Renal pelvis (tissue), 4 donors: ENCODE data around the gene MRPS18B. TPM values are rescaled to one million over a fixed set of nuclear protein-coding genes. Genes with fewer than 3 reads are reported as not detected.
"Not testable (repeated sequence)": the region's sequence is repeated elsewhere in the genome, so short reads cannot be mapped to it uniquely, and the experiment has no call there.

Experiments
- DNase-seq: peaks from one replicate; pipeline ENCODE4 v3.0.0-alpha.2; 2013
- polyA plus RNA-seq, 3 donors: library from polyadenylated mRNA; unstranded; fragments of 120-200 nt; gene quantifications; one replicate each; pipeline ENCODE4 v1.2.1, GENCODE V29; 2013; ENCODE audit not compliant: insufficient read length in 3 of 3

Gene MRPS18B
- polyA plus RNA-seq, 3 donors: 56.0 to 65.1 (median 62.2) TPM

GRCh38 chr6:30625511-30625910, 7.9 kb downstream of the MRPS18B start:
- no peak for DNase-seq

- peak; percentile 85 for DNase-seq
Measured at GRCh38 chr6:30626484-30627366, 9.1 kb downstream of the MRPS18B start, which contains the start of gene ATAT1. Gene ATAT1, plus strand, starts transcription at chr6:30626874.

DNA sequence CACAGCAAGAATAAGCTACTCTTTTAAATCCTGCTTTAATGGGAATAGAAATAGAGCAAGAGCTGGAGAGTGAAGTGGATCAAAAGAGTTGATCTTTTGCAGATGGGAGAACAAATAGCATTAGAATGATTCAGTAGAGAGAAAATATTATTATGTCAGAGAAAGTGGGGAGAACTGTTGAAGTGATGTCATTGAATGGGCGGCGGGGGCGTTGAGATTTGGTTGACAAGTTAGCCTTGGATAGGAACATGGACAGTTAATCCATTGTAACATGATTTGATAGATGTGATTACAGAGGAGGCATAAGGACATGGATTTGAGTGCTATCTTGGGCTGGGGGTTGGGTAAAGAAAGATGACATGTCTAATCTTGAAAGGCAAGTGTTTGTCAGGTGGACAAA, 18.2 kb downstream of the MRPS18B start:
- DNase-seq: no peak

DNA sequence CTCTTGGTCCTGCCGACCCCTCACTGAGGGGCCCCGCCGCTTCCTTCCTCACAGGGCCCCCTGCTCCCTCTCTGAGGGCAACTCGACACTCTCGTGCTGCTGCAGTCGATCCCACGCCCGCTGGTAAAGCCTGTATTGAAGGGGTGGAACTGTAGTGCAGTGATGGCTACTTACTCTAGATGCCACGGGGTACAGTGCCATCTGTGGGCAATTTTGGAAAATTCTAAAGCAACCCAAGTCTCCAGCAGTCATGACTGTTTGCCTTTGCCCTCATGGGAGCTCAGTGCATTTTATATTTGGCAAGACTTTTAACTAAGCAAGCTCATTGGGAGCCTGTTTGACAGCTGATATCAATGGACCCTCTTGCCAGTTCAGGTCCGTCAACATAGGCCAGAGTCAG, 22.8 kb downstream of the MRPS18B start:
- no peak for DNase-seq

- DNase-seq: no peak
Measured at GRCh38 chr6:30641048-30641447, 23.4 kb downstream of the MRPS18B start.

GRCh38 chr6:30643656-30644055, 26.0 kb downstream of the MRPS18B start:
- no peak for DNase-seq

- no peak for DNase-seq
Measured at GRCh38 chr6:30644769-30645168, 27.1 kb downstream of the MRPS18B start.

DNA sequence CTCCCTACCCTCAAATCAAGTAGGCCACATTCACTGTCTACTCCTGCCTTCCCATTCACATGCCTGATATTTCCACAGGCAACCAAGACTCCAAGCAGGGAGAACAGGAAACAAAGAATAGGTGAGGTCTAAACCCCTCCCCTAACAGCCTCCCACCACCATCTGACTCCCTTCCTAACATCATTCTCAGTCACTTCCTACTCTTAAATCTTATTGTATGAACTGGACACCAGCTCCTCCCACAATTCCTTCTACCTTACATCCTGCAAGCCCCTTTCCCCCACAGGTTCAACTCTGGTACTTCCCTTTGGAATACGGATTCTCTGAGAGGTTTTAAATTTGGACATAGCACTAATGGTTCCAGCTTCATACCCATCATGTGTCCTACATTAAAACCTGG, 28.3 kb downstream of the MRPS18B start:
- no peak for DNase-seq

DNA sequence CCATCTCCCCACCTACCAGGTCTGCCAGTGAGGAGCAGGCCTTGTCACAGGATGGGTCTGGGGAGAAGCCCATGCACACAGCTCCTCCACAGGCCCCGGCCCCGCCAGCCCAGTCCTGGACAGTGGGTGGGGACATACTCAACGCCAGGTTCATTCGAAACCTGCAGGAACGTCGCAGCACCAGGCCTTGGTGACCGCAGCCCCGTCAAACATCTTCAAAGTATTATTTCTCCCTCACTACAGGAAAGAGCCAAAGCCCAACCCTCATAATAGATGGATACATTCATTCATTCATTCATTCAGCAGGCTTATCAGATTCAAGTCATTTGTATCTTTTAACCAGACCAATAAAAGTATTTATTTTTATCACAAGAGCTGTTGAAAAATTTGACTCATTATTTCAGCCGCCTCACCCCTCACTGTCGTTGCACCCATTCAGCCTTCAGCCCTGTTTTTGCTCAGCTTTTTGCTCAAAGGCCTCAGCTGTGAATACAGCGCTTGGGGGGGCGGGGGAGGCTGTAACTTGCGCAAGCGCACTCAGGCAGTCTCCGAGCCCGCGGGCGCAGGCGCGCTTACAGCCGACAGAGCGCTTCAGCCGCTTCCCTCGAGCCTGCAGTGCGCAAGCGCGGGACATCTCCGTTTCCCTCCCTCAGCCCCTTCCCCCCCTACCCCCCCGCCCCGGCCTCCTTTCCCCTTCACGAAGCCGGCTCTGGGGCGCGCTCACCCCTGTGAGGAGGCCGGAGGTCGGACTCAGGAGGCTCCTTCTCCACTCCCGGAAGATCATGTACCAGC, 29.0 kb downstream of the MRPS18B start, which contains the start of gene C6orf136:
Gene C6orf136, plus strand, starts transcription at position 684 of the 792 bp plus-strand sequence. Its CDS starts 99 bp downstream, at position 783.
- peak; percentile 89 for DNase-seq

GRCh38 chr6:30647242-30648116, 29.8 kb downstream of the MRPS18B start:
- peak; percentile 61 for DNase-seq

- DNase-seq: no peak
Measured at GRCh38 chr6:30651143-30651542, 33.5 kb downstream of the MRPS18B start.

DNA sequence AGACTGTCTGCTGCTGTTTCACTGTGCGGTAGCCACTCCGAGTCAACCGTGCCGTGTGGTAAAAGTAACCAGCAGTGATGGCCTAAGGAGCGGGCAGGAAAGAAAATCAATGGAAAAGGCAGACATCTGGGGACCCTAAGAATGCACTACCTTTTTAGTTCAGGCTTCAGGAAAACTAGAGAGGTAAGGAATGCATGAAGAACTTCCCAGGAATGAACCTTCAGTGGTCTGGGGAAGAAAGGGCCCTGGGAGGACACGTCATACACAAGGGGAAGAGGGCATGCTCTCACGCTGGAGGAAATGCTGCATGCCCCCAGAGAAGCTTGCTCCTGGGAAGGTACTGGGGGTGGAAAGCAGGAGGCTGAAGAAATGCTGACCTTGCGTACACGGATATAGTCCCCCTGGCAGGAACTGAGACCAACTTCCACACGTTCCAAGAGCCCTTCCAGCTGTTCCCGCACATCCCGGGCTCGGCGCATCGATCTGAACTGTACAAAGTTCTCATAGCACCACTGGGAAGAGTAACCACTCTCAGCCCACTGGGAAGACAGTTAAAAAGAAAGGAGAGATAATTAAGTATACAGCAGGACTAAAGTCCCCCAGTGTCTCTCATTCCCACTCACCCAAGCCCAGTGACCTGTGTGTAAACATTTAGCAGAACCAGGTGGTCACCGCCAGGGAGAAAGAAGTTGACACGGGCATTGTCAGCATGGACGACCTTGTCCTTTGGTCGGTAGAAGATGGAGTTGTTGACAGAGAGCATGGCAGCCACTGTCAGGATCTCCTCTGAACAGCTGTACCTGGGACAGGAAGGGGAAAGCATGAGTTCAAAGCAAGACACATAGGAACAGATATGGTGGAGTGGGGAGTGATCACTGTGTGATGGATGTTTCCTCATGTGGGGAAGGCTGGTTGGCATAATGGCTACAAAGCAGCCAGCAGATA, 37.4 kb downstream of the MRPS18B start:
- no peak for DNase-seq

DNA sequence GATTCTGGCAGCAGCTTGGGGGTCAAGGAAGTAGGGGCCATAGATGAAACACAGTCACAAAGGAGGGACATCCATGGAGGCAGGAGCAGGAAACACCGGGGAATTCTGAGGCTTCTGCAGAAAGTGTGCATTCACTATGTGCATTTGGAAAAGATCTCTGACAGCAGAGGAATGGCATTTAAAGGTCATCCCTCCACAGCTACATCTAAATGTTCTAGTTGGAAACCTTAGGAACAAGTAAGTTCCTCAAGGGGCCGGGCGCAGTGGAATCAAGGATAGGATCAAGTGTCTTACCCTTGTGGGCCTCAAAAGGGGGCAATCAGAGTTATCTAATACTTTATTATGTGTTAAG, 38.1 kb downstream of the MRPS18B start:
- DNase-seq: no peak

GRCh38 chr6:30656513-30656912, 38.9 kb downstream of the MRPS18B start:
- DNase-seq: no peak

- peak; percentile 62 for DNase-seq
Measured at GRCh38 chr6:30657454-30657853, 39.8 kb downstream of the MRPS18B start.

DNA sequence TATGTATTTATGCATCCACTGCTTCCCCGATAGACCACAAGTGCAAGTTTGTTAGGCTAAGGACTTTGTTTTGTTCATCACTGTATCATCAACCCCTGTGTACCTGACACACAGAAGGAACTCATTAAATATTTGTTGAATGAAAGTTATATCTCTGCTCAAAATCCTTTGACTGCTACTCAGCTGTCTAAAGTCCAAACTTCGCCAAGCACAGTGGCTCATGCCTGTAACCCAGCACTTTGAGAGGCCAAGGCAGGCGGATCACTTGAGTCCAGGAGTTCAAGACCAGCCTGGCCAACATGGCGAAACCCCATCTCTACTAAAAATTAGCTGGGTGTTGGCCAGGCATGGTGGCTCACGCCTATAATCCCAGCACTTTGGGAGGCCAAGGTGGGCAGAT, 40.3 kb downstream of the MRPS18B start:
- not testable (repeated sequence) for DNase-seq

DNA sequence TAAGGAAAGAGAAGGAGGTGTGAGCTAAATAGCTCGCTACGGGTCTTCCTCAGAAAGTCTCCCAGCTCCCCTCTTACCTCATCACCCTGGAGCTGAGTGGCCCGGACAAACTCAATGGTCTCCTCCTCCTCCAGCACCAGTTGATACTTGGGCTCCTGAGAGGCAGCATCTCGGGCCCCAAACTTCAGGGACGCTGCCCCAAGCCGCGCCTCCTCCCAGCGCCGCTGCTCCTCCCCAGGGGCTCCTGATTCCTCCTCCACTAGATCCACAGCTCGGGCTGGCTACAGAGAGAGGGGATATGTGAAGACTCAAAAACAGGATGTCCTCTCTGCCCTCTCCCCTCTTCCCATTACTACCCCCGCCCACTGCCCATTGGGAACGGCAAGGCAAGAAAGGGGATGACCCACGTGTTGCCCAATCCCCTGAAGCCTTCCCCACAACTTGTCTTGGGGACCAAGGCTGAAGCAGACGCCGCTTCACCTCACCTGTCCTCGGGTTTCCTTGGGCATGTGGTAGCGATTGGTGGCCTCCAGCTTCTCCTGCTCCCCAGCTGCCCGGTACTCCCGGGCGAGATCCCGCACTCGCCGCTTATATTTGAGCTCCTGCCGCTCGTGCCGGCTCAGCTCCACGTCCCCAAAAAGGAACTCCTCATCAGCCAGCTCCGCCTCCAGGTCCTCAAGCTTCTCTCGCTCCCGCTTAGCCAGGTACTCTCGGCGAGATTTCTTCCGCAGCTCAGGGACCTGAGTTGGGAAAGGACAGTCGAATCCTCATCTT, 47.5 kb downstream of the MRPS18B start:
- DNase-seq: no peak

- not testable (repeated sequence) for DNase-seq
Measured at GRCh38 chr6:30666300-30666699, 48.7 kb downstream of the MRPS18B start.

DNA sequence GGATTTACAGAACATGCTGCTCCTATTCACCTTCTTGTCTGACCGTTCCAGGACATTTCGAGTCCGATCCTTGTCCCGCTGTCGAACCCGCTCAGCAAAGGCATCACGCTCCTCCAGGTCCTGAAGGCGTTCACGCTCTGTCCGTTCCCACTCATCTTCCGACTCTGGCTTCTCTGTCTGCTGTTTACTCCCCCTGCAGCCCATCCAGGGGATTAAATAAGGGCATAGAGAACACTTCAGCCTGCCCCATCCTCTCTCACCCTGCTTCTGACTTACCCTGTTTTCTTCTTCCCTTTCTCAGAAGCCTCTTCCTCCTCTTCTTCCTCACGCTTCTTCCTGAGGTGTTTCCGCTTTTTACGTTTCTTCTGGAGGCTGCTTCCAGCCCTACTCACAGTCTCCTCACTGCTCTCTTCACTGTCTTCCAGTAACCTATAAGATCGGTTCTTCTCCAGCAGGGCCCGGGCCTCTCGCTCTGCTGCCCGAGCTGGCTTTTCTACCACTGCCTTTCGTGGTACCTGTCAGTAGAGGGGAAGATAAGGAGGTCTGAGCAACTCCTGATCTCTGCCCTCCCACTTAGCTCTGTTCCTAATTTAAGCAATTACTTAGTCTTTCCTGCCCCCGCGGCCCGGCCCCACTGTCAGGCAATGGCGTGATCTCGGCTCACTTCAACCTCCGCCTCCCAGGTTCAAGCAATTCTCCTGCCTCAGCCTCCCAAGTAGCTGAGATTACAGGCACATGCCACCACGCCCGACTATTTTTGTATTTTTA, 53.3 kb downstream of the MRPS18B start:
- no peak for DNase-seq
